Measurements from ENCODE around the gene PRDM13.
"Not testable (repeated sequence)": the region's sequence is repeated elsewhere in the genome, so short reads cannot be mapped to it uniquely, and the experiment has no call there.

The PRDM13 gene

GRCh38 chr6:99603421-99604165 is 3.0 kb upstream of the PRDM13 start:
- no peak for DNase-seq (ENCODE audit: low read depth)

DNA sequence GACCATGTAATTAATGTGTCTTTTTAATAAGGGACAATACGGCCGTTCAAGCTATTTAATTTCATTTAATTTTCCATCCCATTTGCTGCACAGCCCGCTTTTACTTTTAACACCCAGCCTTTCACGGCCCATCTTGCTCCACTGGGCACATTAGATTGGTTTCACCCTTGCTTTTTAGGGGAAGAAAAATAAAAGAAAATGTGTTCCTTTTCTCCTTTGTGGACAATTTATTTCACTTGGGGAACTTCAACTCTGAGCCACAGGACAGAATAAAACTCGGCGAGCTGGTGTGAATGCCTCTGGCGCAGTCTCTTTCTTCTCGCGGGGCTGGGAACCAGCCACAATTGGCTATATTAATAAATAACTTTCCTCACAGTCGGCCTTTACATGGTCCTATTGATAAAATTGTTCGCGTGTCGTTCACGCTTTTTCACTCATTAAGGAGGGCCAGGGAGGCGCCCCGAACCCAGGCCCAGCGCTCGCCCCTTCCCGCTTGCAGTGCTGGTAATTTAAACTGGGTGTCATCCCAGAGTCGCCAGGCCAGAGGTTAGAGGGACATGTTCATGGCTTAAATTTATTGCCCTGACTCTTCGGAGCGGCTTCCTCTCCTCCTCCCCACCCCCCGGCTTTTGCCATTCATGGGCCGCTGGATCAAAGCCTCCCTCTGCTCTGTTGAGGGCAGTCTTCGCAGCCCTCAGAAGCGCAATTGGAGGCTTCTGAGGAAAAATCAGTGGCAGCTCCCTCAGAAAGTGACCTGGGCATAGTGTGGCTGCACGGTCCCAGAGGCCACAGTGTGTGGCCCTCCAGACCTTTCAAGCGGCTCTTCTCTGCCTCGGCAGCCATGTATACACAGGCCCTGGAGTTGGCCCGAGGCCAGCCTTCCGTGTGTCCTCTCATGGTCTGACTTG is 2.2 kb upstream of the PRDM13 start:
- DNase-seq (ENCODE audit: low read depth): no peak

- DNase-seq (ENCODE audit: low read depth): no peak
Observed at GRCh38 chr6:99605074-99605734, 1.4 kb upstream of the PRDM13 start.

- no peak for DNase-seq (ENCODE audit: low read depth)
Observed at GRCh38 chr6:99605911-99606655, 550 bp upstream of the PRDM13 start.

- no peak for DNase-seq (ENCODE audit: low read depth)
Observed at GRCh38 chr6:99607416-99608036, 893 bp downstream of the PRDM13 start.

- DNase-seq (ENCODE audit: low read depth): no peak
Observed at GRCh38 chr6:99608059-99608885, 1.6 kb downstream of the PRDM13 start.

- no peak for DNase-seq (ENCODE audit: low read depth)
Observed at GRCh38 chr6:99608886-99609482, 2.4 kb downstream of the PRDM13 start.

DNA sequence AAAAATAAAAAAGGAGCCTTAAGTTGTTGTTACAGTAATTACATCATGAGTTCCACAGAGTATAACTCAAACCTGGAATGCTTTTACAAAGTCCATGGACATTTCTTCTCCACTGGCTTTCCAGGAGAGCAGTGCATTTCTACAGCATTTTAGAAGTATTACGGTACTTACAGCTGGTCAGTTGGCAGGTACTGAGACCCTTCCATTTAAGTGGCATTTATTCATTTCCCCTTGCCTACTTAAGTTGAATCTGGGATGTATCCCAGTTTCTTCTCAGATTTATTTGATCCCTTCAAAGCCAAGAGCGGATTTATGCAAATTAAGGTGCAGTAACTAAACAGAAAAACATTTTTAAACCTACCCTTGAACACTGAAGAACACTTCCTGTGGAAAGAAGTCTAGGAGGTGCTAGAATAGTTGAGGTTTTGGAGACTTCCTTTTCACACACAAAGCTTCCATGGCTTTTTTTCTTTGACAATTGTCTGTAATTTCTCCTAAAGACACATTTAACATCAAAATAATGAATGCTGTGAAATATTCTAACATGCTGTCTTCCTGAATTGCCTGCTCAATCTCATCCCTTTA is 3.4 kb downstream of the PRDM13 start:
- DNase-seq (ENCODE audit: low read depth): no peak

GRCh38 chr6:99611148-99611547 is 4.5 kb downstream of the PRDM13 start:
- DNase-seq (ENCODE audit: low read depth): no peak

GRCh38 chr6:99612551-99613408 is 6.1 kb downstream of the PRDM13 start:
- no peak for DNase-seq (ENCODE audit: low read depth)

DNA sequence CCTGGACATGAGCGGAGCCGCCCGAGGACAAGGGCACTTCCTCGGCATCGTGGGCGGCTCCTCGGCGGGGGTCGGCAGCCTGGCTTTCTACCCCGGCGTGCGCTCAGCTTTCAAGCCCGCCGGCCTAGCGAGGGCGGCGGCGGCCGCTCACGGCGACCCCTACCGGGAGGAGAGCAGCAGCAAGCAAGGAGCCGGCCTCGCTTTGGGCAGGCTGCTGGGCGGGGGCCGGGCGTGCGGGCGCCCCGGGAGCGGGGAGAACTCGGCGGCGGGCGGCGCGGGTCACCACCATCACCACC is 6.7 kb downstream of the PRDM13 start:
- no peak for DNase-seq (ENCODE audit: low read depth)

DNA sequence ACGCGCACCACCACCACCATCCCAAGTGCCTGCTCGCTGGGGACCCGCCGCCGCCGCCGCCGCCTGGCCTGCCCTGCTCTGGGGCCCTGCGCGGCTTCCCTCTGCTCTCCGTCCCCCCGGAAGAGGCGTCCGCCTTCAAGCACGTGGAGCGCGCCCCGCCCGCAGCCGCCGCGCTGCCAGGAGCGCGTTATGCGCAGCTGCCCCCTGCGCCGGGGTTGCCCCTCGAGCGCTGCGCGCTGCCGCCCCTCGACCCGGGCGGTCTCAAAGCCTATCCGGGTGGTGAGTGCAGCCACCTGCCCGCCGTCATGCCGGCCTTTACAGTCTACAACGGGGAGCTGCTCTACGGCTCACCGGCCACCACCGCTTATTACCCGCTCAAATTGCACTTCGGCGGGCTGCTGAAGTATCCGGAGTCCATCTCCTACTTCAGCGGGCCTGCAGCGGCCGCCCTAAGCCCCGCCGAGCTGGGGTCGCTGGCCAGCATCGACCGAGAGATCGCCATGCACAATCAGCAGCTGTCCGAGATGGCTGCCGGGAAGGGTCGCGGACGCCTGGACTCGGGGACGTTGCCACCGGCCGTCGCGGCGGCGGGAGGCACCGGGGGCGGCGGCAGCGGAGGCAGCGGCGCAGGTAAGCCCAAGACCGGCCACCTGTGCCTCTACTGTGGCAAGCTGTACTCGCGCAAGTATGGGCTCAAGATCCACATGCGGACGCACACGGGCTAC is 7.2 kb downstream of the PRDM13 start:
- DNase-seq (ENCODE audit: low read depth): no peak

DNA sequence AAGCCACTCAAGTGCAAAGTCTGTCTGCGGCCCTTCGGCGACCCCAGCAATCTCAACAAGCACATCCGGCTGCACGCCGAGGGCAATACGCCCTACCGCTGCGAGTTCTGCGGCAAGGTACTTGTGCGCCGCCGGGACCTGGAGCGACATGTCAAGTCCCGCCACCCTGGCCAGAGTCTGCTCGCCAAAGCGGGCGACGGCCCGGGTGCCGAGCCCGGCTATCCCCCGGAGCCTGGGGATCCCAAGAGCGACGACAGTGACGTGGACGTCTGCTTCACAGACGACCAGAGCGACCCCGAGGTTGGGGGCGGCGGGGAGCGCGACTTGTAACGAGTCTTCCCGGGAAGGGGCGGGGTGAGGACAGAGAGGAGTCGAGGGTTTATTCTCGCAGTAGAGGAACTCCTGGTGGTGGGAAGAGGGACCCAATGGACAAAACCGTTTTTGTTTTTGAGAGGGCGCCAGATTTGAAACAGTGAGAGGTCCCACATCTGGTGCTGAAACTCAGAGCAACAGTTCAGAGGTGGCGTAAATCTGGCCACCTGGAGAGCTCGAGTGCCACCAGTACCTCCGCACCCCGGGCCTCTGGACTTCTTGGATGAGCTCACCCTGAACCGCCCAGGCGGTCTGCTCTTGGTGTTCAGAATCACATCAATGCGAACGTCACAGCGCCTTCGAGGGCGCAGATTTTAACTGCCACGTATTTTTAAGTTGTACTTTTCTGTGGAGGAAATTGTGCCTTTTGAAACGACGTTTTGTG is 8.0 kb downstream of the PRDM13 start:
- no peak for DNase-seq (ENCODE audit: low read depth)

- no peak for DNase-seq (ENCODE audit: low read depth)
Observed at GRCh38 chr6:99617131-99617530, 10.5 kb downstream of the PRDM13 start.

DNA sequence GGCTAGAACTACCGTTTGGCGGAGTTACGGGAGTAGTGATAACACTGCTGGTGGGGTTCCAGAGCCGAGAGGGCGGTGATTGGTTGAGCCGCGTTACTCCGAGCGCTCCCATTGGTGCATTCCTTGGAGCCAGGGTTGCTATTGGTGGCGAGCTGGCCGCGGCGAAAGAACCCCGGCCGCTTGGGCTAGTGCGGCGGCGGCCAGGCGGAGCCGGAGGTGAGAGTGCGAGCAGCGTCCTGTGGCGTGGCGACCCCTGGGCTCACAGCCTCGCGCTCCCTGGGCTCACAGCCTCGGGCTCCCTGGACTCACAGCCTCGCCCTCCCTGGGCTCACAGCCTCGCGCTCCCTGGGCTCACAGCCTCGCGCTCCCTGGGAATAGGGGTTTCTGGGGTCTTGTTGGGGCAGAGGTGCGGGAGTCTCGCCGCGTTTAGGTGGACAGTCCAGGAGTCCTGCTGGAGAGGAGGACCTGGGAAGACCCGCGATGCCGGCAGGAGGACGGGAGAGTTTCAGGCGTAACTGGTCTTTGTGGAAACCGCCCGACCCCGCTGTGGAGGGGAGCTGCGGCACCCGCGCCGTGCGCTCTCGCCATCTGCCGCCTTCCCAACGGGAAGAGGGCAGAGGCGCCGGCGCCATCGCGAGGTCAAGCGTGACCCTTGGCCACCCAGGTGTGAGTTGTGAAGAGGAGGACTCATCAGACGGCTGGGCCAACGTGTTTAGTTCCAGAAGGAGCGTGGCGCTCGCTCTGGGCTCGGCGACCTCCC is 12.2 kb downstream of the PRDM13 start:
- no peak for DNase-seq (ENCODE audit: low read depth)

DNA sequence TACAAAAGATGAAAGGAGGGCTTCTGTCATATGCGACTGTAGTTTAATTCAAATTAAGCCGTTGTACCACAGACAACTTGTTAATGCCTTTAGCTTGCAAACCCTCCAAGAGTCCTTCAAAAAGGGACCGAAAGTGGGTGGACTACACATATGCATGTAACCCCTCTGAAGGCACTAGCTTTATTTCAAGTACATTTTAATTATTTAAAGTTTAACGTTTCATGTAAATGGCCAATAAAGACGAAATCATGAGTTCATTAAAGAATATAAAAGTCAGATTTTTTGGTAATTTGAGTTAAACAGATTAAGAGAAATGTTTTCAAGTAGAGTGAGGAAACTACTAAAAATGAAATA is 12.8 kb downstream of the PRDM13 start:
- no peak for DNase-seq (ENCODE audit: low read depth)

- not testable (repeated sequence) for DNase-seq (ENCODE audit: low read depth)
Observed at GRCh38 chr6:99622044-99622443, 15.4 kb downstream of the PRDM13 start.
